Muscle of back (tissue), 11 donors: ENCODE measurements around the gene GRIPAP1. TPM values are rescaled to one million over a fixed set of nuclear protein-coding genes. Genes with fewer than 3 reads are reported as not detected.
"Not testable (repeated sequence)": the region's sequence is repeated elsewhere in the genome, so short reads cannot be mapped to it uniquely, and the experiment has no call there.

Experiments used
- DNase-seq, 3 donors: peaks; one replicate each; pipeline versions ENCODE4 v3.0.0 to v3.0.0-alpha.2; 2013
- polyA plus RNA-seq, 10 donors: library from polyadenylated mRNA; unstranded; fragments of 120-200 nt; gene quantifications; one replicate each; pipeline ENCODE4 v1.2.1, GENCODE V29; 2013; ENCODE audit not compliant: insufficient read length in 10 of 10

The GRIPAP1 gene
- polyA plus RNA-seq, 10 donors = 16.9 to 34.3 (median 23.9) TPM

- DNase-seq = no peak
Observed at GRCh38 chrX:48997455-48997854, 4.6 kb downstream of the GRIPAP1 start.

GRCh38 chrX:48996969-48997368 lies 5.1 kb downstream of the GRIPAP1 start:
- DNase-seq = no peak

GRCh38 chrX:48992341-48992740 lies 9.7 kb downstream of the GRIPAP1 start:
- DNase-seq = no peak

GRCh38 chrX:48989483-48989882 lies 12.6 kb downstream of the GRIPAP1 start:
- DNase-seq = no peak

GRCh38 chrX:48983896-48984295 lies 18.2 kb downstream of the GRIPAP1 start:
- no peak for DNase-seq

GRCh38 chrX:48983081-48983480 lies 19.0 kb downstream of the GRIPAP1 start:
- DNase-seq = no peak

GRCh38 chrX:48981178-48981577 lies 20.9 kb downstream of the GRIPAP1 start:
- no peak for DNase-seq

GRCh38 chrX:48980341-48980740 lies 21.7 kb downstream of the GRIPAP1 start:
- DNase-seq = not testable (repeated sequence)

GRCh38 chrX:48978226-48978625 lies 23.8 kb downstream of the GRIPAP1 start:
- DNase-seq = no peak

- no peak for DNase-seq
Observed at GRCh38 chrX:48976086-48976485, 26.0 kb downstream of the GRIPAP1 start.

- DNase-seq = no peak
Observed at GRCh38 chrX:48975541-48975940, 26.5 kb downstream of the GRIPAP1 start.

- no peak for DNase-seq
Observed at GRCh38 chrX:48975041-48975440, 27.0 kb downstream of the GRIPAP1 start.

GRCh38 chrX:48974574-48974973 lies 27.5 kb downstream of the GRIPAP1 start:
- no peak for DNase-seq

GRCh38 chrX:48974033-48974432 lies 28.0 kb downstream of the GRIPAP1 start:
- DNase-seq = no peak

GRCh38 chrX:48972220-48973164 lies 29.6 kb downstream of the GRIPAP1 start:
- DNase-seq = peak in 2 of 3 donors; percentile 18 to 40

GRCh38 chrX:48971249-48972219 lies 30.5 kb downstream of the GRIPAP1 start, which contains the start of gene KCND1:
TSS of gene KCND1 (minus strand) at chrX:48971844. CDS start at chrX:48970271, 1,573 bp downstream.
- DNase-seq = peak in 2 of 3 donors; percentile 38 to 53

GRCh38 chrX:48969471-48969870 lies 32.6 kb downstream of the GRIPAP1 start:
- no peak for DNase-seq

- DNase-seq = no peak
Observed at GRCh38 chrX:48968377-48968776, 33.7 kb downstream of the GRIPAP1 start.

GRCh38 chrX:48966796-48967579 lies 35.1 kb downstream of the GRIPAP1 start:
- DNase-seq = no peak

GRCh38 chrX:48965959-48966358 lies 36.1 kb downstream of the GRIPAP1 start:
- DNase-seq = no peak

GRCh38 chrX:48961585-48962091 lies 40.4 kb downstream of the GRIPAP1 start:
- DNase-seq = peak in 1 of 3 donors; percentile 39
